Right kidney (tissue), 1 donor: Measurements from ENCODE around the gene IAH1.

ENCODE experiments used
- DNase-seq: peaks from one replicate; pipeline ENCODE4 v3.0.0-alpha.2; 2016

Gene IAH1

GRCh38 chr2:9525266-9525665 is 50.9 kb downstream of the IAH1 start:
- DNase-seq = no peak

- DNase-seq = no peak
These were observed 53.8 kb downstream of the IAH1 start for GRCh38 chr2:9527995-9528787.

GRCh38 chr2:9532421-9532820 is 58.1 kb downstream of the IAH1 start:
- DNase-seq = no peak

GRCh38 chr2:9533663-9534062 is 59.3 kb downstream of the IAH1 start:
- DNase-seq = no peak

- no peak for DNase-seq
These were observed 60.8 kb downstream of the IAH1 start for GRCh38 chr2:9535177-9535576.

- no peak for DNase-seq
These were observed 62.2 kb downstream of the IAH1 start for GRCh38 chr2:9536504-9536903.

GRCh38 chr2:9538000-9538507 is 63.7 kb downstream of the IAH1 start:
- DNase-seq = no peak
